ENCODE data around the gene VWF. TPM values are rescaled to one million over a fixed set of nuclear protein-coding genes. Genes with fewer than 3 reads are reported as not detected.
A peak's percentile ranks its signal among the peaks of the same experiment; 100 is the strongest.

Gene VWF
- total and polyA plus RNA-seq, 2 donors (not counting 1 experiment from before 2014, with no cell fraction given): not detected

- POLR2A ChIA-PET: interaction anchor here (0.6 kb wide), 1 partner anchor 56 kb away, joined by 4 read pairs; no protein-coding TSS in a partner anchor
- DNase-seq: peak; percentile 55
Measured at GRCh38 chr12:6140651-6141447, 16.4 kb upstream of the VWF start.

DNA sequence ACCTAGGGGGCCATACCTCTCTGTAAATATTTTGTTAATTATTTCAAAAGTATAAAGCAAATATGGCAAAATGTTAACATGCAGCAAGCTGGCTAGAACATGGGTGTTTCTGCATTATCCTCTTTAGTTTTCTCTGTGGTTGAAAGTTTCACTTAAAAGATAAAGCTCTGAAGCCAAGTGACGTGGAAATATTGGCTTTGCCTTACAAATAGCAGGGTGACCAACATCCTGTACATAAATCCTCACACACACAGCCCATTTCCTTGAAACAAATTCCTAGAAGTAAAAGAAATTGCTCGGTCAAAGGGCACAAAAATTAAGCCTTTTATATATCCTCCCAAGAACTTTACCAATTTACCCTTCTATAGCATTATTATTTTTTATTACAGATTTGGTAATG is 10.6 kb upstream of the VWF start:
- DNase-seq: no peak
- Histone ChIP-seq H3K4me3 (ENCODE audit: control extremely low read depth in 1 of 5, extremely low read depth in 1 of 5, insufficient read depth in 1 of 5, low read depth in 2 of 5, low read length in 4 of 5) (no peak overlapping the region), H3K9ac (ENCODE audit: low read length) (no peak overlapping the region), H3K27ac (ENCODE audit: low read length in 2 of 2) (no peak overlapping the region), H3K36me3 (replicated peaks in 1 of 2; ENCODE audit: control extremely low read depth in 1 of 2, control insufficient read depth in 1 of 2, extremely low read depth in 1 of 2, insufficient read depth in 2 of 2, low read length in 1 of 2) (no peaks in the 10 kb centered on the region), H3K79me2 (ENCODE audit: control insufficient read depth, insufficient read depth, low read length) (no peaks in the 10 kb centered on the region), H2AFZ (ENCODE audit: insufficient read depth, low read depth, low read length, poor library complexity, severe bottlenecking) (no peak overlapping the region), H3K27me3 (replicated peaks in 1 of 4; ENCODE audit: control extremely low read depth in 1 of 4, control insufficient read depth in 3 of 4, insufficient read depth in 4 of 4, low read length in 3 of 4) (no peaks in the 10 kb centered on the region), H4K20me1 (ENCODE audit: control insufficient read depth, insufficient read depth, low read length, poor library complexity, severe bottlenecking) (no peaks in the 10 kb centered on the region), H3K9me3 (ENCODE audit: control extremely low read depth in 1 of 3, control insufficient read depth in 2 of 3, insufficient read depth in 1 of 3, low read length in 2 of 3) (peaks cover 0 to 13% (median 0%) of the 10 kb centered on the region in 3 donors), H3K4me2 (replicated peaks; ENCODE audit: low read depth, low read length, poor library complexity, severe bottlenecking) (no peak overlapping the region), H3K4me1 (ENCODE audit: control insufficient read depth in 2 of 2, insufficient read depth in 2 of 2, low read length in 2 of 2) (peaks cover 16 to 21% of the 10 kb centered on the region in 2 donors)
- Mint-ChIP-seq H3K4me3 (no peak overlapping the region), H3K9me3 (ENCODE audit: insufficient read depth) (peaks cover 2% of the 10 kb centered on the region), H3K27me3 (peaks cover 8% of the 10 kb centered on the region), H3K4me1 (peaks cover 6% of the 10 kb centered on the region), H3K27ac (no peak overlapping the region)
- intact Hi-C loops (cut with micrococcal nuclease): no loop called here
- ChIA-PET POLR2A (no interaction called here), CTCF (no interaction called here)
- WGBS (ENCODE audit: insufficient coverage): no CpG with 5 or more reads among the region's 2 CpGs
- TF ChIP-seq EZH2 (IDR thresholded peaks at IDR 0.05; ENCODE audit: borderline replicate concordance, insufficient read depth, low read depth, low read length, poor library complexity, severe bottlenecking): no peak
- TF ChIP-seq, protein P1, sequence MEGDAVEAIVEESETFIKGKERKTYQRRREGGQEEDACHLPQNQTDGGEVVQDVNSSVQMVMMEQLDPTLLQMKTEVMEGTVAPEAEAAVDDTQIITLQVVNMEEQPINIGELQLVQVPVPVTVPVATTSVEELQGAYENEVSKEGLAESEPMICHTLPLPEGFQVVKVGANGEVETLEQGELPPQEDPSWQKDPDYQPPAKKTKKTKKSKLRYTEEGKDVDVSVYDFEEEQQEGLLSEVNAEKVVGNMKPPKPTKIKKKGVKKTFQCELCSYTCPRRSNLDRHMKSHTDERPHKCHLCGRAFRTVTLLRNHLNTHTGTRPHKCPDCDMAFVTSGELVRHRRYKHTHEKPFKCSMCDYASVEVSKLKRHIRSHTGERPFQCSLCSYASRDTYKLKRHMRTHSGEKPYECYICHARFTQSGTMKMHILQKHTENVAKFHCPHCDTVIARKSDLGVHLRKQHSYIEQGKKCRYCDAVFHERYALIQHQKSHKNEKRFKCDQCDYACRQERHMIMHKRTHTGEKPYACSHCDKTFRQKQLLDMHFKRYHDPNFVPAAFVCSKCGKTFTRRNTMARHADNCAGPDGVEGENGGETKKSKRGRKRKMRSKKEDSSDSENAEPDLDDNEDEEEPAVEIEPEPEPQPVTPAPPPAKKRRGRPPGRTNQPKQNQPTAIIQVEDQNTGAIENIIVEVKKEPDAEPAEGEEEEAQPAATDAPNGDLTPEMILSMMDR (IDR thresholded peaks at IDR 0.05): no peak
- no peak for ATAC-seq (ENCODE audit: low read depth)

More at GRCh38 chr12:6140651-6141447, 16.4 kb upstream of the VWF start:
- intact Hi-C loops (cut with micrococcal nuclease): no loop called here
- H4K20me1 ChIP-seq (ENCODE audit: control insufficient read depth, insufficient read depth, low read length, poor library complexity, severe bottlenecking): no peaks in the 10 kb centered on the region
- peaks cover 48 to 50% of the 10 kb centered on the region in 2 donors for H3K4me1 ChIP-seq (ENCODE audit: control insufficient read depth in 2 of 2, insufficient read depth in 2 of 2, low read length in 2 of 2)
- TF ChIP-seq, protein P1 (IDR thresholded peaks at IDR 0.05): no peak
- TF ChIP-seq EZH2 (IDR thresholded peaks at IDR 0.05; ENCODE audit: borderline replicate concordance, insufficient read depth, low read depth, low read length, poor library complexity, severe bottlenecking): no peak
- H3K79me2 ChIP-seq (ENCODE audit: control insufficient read depth, insufficient read depth, low read length): no peaks in the 10 kb centered on the region
- peak overlapping the region; percentile 88 for H3K27ac Mint-ChIP-seq
- H3K9me3 ChIP-seq (ENCODE audit: control extremely low read depth in 1 of 3, control insufficient read depth in 2 of 3, insufficient read depth in 1 of 3, low read length in 2 of 3): peaks cover 0 to 13% (median 0%) of the 10 kb centered on the region in 3 donors
- peaks cover 34% of the 10 kb centered on the region for H3K4me1 Mint-ChIP-seq
- peak; percentile 64 for ATAC-seq (ENCODE audit: low read depth)
- CTCF ChIA-PET: interaction anchor here (1.8 kb wide), 1 partner anchor 55 kb away, joined by 5 read pairs; no protein-coding TSS in a partner anchor
- 26% methylated on average over 6 of the region's 8 CpGs for WGBS (ENCODE audit: insufficient coverage)
- H3K36me3 ChIP-seq (replicated peaks in 1 of 2; ENCODE audit: control extremely low read depth in 1 of 2, control insufficient read depth in 1 of 2, extremely low read depth in 1 of 2, insufficient read depth in 2 of 2, low read length in 1 of 2): no peaks in the 10 kb centered on the region
- peak overlapping the region in 1 of 5 experiments; percentile 17 for H3K4me3 ChIP-seq (ENCODE audit: control extremely low read depth in 1 of 5, extremely low read depth in 1 of 5, insufficient read depth in 1 of 5, low read depth in 2 of 5, low read length in 4 of 5)
- H3K4me2 ChIP-seq (replicated peaks; ENCODE audit: low read depth, low read length, poor library complexity, severe bottlenecking): peak overlapping the region; percentile 58
- no peaks in the 10 kb centered on the region for H3K27me3 ChIP-seq (replicated peaks in 1 of 4; ENCODE audit: control extremely low read depth in 1 of 4, control insufficient read depth in 3 of 4, insufficient read depth in 4 of 4, low read length in 3 of 4)
- H3K9ac ChIP-seq (ENCODE audit: low read length): peak overlapping the region; percentile 2
- peaks cover 11% of the 10 kb centered on the region for H3K27me3 Mint-ChIP-seq
- peaks cover 5% of the 10 kb centered on the region for H3K9me3 Mint-ChIP-seq (ENCODE audit: insufficient read depth)
- H2AFZ ChIP-seq (ENCODE audit: insufficient read depth, low read depth, low read length, poor library complexity, severe bottlenecking): peak overlapping the region; percentile 51
- H3K27ac ChIP-seq (ENCODE audit: low read length in 2 of 2): peak overlapping the region; percentile 75 to 80
- H3K4me3 Mint-ChIP-seq: peak overlapping the region; percentile 67
